Measurements from ENCODE around the gene ANKRD35.

The ANKRD35 gene

DNA sequence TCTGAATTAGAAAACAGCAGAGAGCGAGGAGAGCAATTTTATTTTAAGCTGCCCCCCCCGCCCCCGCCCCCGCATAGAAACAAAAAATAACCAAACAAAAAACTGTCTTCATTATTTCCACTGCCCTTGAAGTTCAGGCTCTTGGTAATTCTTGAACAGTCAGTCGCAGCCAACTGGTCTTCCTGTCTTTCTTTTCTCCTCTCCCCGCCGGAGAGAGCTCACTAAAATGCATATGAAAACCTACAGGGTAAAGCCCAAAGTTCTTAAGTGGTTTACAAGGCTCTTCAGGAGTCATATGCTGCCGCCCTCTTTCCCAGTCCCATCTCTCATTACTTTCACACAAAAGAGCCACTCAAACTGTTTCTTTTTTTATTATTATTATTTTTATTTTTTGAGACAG lies 1.1 kb upstream of the ANKRD35 start:
- TF ChIP-seq ZNF274 (IDR thresholded peaks at IDR 0.05; ENCODE audit: low read depth, low read length): no peak
- no peak overlapping the region for H3K4me3 ChIP-seq (ENCODE audit: low read length)

DNA sequence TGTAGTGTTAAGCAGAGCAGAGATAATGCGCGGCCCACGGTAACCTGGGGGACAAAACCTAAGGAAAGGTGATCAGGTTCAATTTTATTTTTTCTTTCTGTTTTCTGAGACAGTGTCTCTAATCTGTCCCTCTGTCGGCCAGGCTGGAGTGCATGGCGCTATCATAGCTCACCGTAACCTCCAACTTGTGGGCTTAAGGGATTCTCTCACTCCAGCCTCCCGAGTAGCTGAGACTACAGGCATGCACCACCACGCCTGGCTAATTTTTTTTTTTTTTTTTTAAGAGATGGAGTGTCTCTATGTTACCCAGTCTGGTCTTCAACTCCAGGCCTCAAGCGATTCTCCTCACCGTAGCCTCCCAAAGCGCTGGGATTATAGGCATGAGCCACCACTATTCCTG lies 724 bp upstream of the ANKRD35 start:
- TF ChIP-seq ZNF274 (IDR thresholded peaks at IDR 0.05; ENCODE audit: low read depth, low read length): no peak
- no peak overlapping the region; the same call in 1 of the 2 replicates for H3K4me3 ChIP-seq (ENCODE audit: low read length)

- no peak for TF ChIP-seq ZNF274 (IDR thresholded peaks at IDR 0.05; ENCODE audit: low read depth, low read length)
- no peak overlapping the region for H3K4me3 ChIP-seq (ENCODE audit: low read length)
Measured at GRCh38 chr1:145884675-145885074, 991 bp downstream of the ANKRD35 start.

- H3K4me3 ChIP-seq (ENCODE audit: low read length): no peak overlapping the region
- no peak for TF ChIP-seq ZNF274 (IDR thresholded peaks at IDR 0.05; ENCODE audit: low read depth, low read length)
Measured at GRCh38 chr1:145879775-145880174, 5.9 kb downstream of the ANKRD35 start.

DNA sequence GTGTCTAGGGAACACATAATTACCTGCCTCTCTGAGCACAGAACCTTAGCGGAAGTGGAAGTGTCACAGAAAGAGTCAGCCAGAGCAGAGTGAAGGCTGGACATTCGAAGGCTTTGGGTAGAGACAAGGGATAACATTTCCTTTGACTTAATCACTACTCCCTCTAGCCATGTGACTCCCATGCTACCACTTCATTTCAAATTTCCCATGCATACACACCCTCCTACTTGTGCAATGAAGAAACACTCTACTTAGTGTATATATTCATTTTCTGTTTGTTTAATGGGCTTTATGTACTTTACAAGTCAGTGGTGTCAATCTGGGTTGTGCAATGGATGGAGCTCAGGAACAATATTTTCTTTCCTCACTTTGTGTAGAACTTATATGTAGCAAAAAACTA lies 6.9 kb downstream of the ANKRD35 start:
- TF ChIP-seq ZNF274 (IDR thresholded peaks at IDR 0.05; ENCODE audit: low read depth, low read length): no peak
- H3K4me3 ChIP-seq (ENCODE audit: low read length): no peak overlapping the region

- no peak for TF ChIP-seq ZNF274 (IDR thresholded peaks at IDR 0.05; ENCODE audit: low read depth, low read length)
Measured at GRCh38 chr1:145877923-145878486, 7.7 kb downstream of the ANKRD35 start.

DNA sequence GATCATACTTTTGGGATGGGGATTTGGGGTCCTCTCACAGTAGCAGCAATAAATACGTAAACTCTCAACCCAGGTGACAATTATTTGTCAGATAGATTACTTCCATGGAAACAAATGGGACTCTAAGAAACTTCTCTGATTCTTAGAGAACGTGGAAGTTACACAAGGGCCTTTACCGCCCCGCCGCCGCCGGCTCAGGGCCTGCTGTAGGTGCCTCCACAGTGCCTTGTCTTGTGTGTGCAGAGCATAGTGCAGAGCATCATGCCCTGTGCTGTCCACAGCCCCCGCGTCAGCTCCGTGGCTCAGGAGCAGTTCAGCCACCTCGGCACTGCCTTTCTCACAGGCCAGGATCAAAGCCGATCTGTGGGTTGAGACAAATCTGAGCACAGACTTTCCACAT lies 11.0 kb downstream of the ANKRD35 start:
- no peak overlapping the region for H3K4me3 ChIP-seq (ENCODE audit: low read length)
- TF ChIP-seq ZNF274 (IDR thresholded peaks at IDR 0.05; ENCODE audit: low read depth, low read length): no peak

More at GRCh38 chr1:145877923-145878486, 7.7 kb downstream of the ANKRD35 start:
- H3K4me3 ChIP-seq (ENCODE audit: low read length): no peak overlapping the region

DNA sequence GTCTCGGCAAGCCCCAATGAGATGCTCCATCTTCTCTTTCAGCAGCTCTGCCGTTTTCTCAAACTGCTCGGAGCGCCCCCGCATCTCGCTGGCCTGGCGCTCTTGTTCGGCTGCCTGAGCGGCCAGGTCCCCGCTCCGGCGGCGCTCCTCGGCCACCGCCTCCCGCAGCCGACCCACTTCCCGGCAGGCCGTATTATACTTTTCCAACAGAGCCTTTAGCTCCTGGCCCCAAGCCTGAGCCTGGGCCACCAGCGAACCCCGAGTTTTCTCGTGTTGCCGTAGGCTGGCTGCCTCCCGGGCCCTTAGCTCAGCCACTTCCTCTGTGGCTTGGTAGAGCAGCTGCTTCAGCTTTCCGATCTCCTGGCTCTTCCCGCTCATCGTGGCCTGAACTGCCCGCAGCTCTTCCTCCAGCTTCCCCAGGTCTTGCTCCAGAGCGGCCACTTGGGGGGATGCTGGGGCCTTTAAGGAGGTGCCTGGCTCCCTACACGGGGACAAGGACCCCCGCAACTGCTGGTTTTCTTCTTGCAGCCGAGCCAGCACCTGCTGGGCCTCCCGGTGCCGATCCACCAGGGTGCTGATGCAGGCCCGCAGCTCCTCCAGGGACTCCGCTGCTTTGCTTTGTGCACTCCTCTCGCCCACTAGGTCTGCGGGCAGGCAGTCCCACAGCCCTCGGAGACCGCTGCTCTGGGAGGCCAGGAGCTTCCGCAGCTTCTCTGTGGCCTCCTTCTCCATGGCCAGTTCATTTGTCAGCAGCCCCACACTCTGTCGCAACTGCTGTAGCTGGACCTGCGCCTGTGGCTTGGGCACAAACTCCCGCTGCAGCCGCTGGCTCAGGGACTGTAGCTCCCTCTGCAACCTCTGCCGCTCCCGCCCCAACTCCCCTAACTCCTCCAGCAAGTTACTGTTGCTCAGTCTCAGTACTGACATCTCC lies 13.4 kb downstream of the ANKRD35 start:
- no peak for TF ChIP-seq ZNF274 (IDR thresholded peaks at IDR 0.05; ENCODE audit: low read depth, low read length)
- no peak overlapping the region; the same call in 1 of the 2 replicates for H3K4me3 ChIP-seq (ENCODE audit: low read length)

DNA sequence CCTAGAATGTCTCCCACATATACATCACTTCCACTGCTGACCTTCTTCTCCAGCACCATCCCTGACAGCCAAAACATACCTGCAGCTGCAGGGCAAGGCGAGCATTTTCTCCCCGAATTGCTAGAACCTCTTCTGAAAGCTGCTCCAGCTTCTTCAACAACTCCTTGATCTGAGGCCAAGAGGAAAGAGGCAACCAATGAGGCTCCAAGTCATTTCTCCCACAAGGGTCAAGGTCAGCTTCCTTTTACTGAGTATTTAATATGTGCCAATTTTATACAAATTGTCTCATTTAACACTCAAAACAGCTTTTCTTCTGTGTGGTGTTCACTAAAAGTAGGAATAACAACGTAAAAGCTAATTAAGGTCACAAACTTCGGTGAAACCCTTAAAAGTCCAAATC lies 17.4 kb downstream of the ANKRD35 start:
- TF ChIP-seq ZNF274 (IDR thresholded peaks at IDR 0.05; ENCODE audit: low read depth, low read length): no peak
- H3K4me3 ChIP-seq (ENCODE audit: low read length): no peak overlapping the region

GRCh38 chr1:145863282-145864018 lies 22.2 kb downstream of the ANKRD35 start:
- no peak for TF ChIP-seq ZNF274 (IDR thresholded peaks at IDR 0.05; ENCODE audit: low read depth, low read length)
- no peak overlapping the region for H3K4me3 ChIP-seq (ENCODE audit: low read length)

DNA sequence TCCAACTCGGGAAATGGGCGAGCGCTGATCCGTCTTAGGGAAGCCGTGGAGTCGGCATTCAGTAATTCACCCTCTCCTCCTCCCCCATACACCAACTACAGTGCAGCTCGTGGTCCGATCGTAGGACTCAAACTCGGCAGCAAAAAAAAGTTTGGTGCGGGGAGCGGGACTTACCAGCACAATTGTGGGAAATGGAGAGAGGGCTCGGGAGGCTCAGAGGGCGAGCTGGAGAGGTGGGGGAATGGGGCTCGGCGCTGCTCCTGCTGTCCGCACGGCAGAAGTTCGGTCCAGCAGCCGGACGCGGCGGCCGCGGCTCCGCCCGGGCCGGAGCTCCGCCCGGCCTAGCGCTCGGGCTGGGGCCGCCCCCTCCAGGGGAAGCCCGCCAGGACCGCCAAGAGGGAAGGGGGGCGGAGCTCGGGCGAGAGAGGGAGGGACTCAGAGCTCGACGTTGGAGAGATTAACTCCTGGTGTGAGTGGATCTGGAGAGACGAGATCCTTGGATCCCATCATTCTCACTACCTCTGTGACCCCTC lies 26.1 kb downstream of the ANKRD35 start:
- H3K4me3 ChIP-seq (ENCODE audit: low read length): peak overlapping the region; percentile 80
- no peak for TF ChIP-seq ZNF274 (IDR thresholded peaks at IDR 0.05; ENCODE audit: low read depth, low read length)

- no peak for TF ChIP-seq ZNF274 (IDR thresholded peaks at IDR 0.05; ENCODE audit: low read depth, low read length)
- peak within 1 kb of the TSS; percentile 80 for H3K4me3 ChIP-seq (ENCODE audit: low read length)
Measured at GRCh38 chr1:145858901-145859490, 26.7 kb downstream of the ANKRD35 start, which contains the start of gene PIAS3. TSS of gene PIAS3 (minus strand) at chr1:145859081. CDS start at chr1:145858990, 91 bp downstream.

- peak overlapping the region; percentile 75 for H3K4me3 ChIP-seq (ENCODE audit: low read length)
- TF ChIP-seq ZNF274 (IDR thresholded peaks at IDR 0.05; ENCODE audit: low read depth, low read length): no peak
Measured at GRCh38 chr1:145858238-145858900, 27.3 kb downstream of the ANKRD35 start.

Measured in GM08714 (cell line).